Astrocyte of the hippocampus (primary cell): ENCODE data around the gene ACMSD.
"Not testable (repeated sequence)": the region's sequence is repeated elsewhere in the genome, so short reads cannot be mapped to it uniquely, and the experiment has no call there.

Experiments used
- DNase-seq: peaks from one replicate; pipeline ENCODE4 v3.0.0; 2011; ENCODE audit warnings: low read depth, low spot score

Gene ACMSD

DNA sequence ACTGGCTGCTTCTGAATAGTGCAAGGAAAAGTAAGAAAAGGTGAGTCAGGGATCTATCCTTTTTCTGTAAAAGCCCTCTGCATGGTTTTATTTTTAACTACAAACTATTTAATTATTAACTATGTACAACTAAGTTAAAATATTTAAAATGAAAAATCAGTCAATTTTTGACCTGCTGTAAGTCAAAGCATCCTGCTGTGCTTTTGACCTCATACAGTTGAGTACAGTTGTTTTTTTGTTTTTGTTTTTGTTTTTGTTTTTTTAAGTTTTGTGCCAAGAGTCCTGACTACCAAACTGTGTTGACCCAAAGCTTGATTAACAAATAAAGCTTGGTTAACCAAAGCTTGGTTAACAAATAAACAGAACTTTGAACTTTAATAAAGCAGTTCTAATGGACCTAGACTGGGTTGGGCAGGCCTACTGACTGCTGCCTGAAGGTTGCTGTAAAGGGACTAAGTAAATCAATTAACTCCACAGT, at the start of gene ACMSD:
ACMSD (plus strand) TSS at position 474 of the 478 bp plus-strand sequence. CDS start 67 bp downstream, outside the sequence.
- DNase-seq, result no peak

GRCh38 chr2:134790487-134790886, 47.9 kb upstream of the ACMSD start:
- no peak for DNase-seq

GRCh38 chr2:134791616-134792015, 46.8 kb upstream of the ACMSD start:
- DNase-seq, result peak; percentile 21

DNA sequence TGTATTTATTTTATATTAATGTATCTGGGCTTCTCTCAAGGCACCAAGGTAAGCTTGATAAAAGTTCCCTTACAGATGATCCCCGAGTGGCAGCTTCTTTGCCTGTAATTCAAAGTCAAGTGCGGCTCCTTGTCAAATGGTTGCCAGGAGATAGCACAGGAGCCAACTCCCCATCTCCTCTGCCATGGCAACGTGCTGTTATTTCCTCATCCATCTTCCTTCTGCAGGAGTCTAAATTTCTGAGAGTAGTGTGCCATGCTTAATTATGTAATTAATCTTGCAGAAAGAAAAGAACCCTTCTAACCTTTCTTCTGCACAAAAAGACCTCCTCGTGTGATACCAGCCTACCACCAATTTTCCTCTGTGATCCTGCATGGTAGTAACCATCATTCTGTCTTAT, 46.2 kb upstream of the ACMSD start:
- no peak for DNase-seq

- no peak for DNase-seq
Observed at GRCh38 chr2:134795765-134796164, 42.7 kb upstream of the ACMSD start.

- no peak for DNase-seq
Observed at GRCh38 chr2:134796373-134796772, 42.0 kb upstream of the ACMSD start.

- no peak for DNase-seq
Observed at GRCh38 chr2:134799936-134800335, 38.5 kb upstream of the ACMSD start.

- no peak for DNase-seq
Observed at GRCh38 chr2:134800341-134800740, 38.1 kb upstream of the ACMSD start.

GRCh38 chr2:134803609-134804405, 34.6 kb upstream of the ACMSD start:
- not testable (repeated sequence) for DNase-seq

- no peak for DNase-seq
Observed at GRCh38 chr2:134815741-134816140, 22.7 kb upstream of the ACMSD start.

DNA sequence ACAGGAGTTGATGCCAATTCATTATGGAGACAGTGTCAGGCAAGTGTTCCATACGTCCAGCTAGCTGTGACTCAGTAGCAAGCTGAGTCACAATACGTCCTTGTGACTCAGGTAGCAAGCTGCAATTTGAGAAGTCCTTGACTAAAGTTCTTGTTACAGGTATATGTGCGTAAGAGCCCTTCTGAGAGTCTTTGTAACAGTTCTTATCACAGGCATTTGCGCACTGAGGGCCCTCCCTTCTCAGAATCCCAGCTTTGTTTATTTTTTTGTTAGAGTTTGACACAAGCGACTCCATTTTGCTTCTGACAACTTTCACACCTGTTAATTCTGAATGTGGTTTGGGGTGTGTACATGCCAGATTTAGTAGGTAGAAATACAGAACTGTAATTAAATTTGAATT, 20.1 kb upstream of the ACMSD start:
- peak; percentile 28 for DNase-seq

DNA sequence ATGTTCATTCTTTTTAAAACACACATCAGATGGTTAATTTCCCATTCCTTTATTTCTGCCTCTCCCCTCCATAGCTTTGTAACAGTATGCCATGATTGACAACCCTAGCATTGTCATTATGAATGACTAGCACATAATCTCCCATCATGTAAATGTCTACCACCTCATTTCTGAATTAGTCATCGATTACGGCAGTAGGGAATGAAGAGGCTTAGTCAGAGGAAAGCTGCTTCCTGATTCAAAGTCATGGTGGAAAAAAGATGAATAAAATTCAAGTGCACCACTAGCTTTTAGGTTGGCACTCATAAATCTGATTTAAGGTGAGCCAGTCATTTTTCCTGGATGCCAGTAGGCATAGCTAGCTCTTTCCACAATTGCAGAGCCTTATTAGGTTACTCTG, 19.1 kb upstream of the ACMSD start:
- DNase-seq, result peak; percentile 71

DNA sequence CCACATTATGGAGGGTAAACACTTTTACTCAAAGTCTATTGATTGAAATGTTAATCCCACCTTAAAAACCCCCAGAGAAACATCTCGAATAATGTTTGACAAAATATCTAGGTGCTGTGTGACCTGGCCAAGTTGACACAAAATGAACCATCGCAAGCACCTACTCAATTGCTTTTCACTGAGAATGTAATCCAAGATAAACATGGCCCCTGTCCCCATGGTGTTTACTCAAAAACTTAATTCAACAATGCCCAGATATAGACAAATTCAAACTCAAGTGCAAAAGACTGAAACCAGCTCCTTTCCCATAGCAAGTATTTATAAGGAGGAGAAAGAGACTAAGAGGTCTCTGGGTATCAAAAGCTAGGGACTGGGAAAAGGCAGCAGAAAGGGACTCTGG, 15.0 kb upstream of the ACMSD start:
- DNase-seq, result no peak

DNA sequence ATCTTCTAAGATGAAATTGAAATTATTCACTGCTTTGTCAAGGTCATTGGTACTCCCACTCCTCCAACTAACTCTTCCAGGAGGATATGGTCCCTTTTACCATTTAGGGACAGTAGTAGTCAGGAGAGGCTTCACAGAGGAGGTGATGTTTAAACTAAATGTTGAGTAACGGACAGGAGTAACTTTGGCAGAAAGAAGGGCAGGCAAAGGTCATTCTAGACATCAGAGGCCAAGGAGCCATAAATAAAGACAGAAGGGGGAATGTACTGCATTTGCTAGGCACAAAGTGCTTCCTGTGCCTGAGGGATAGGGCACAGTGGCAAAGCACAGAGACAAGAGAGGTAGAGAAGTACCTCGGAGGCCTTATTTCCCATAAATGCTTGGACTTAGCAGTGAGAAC, 14.6 kb upstream of the ACMSD start:
- DNase-seq, result no peak

- not testable (repeated sequence) for DNase-seq
Observed at GRCh38 chr2:134825716-134826115, 12.7 kb upstream of the ACMSD start.

GRCh38 chr2:134835471-134835870, 2.9 kb upstream of the ACMSD start:
- no peak for DNase-seq

GRCh38 chr2:134836986-134837385, 1.4 kb upstream of the ACMSD start:
- peak; percentile 90 for DNase-seq

DNA sequence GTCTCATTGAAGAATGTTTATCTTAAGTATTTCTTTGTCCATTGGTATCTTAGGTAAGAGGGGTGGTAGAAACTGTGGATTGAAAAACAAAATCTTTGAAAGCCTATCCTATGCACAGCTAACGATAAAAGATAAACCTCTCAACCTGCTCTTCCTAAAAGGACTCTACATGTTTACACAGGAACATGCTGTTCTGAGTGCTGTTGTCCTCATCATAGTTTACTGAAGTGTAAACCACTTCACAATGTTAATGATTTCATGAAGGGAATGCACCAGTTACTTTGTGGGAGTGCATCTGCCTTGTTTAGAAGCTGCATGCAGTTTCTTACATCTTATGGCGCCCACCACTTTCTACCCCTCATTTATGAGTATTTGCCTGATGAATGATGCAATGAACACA, 1.2 kb downstream of the ACMSD start:
- no peak for DNase-seq

DNA sequence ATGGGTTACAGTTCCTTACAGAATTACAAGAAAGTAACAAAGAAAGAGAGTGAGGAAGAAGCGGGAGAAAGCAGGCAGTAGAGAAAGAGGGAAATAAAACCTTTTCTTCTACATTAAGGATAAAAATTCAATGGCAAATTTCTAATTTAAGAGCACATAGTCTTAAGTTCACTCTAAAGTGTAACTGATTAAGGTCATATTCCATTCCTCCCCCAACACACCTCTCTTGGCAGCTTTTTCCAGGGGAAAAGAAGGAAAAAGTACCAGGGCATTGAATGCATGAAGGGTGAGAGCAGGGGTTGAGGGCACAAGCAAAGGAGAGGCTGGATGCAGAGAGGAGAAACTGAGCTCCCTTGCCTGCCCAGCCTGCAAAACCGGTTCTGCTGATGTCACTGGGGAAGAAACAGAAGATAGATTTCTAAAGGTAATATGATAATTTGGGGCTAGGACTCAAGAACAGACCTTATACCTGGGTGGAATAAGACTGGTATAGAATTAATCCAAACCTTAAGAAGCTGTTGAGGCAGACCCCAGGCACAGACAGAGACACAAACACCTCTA, 4.6 kb downstream of the ACMSD start:
- DNase-seq, result no peak

- DNase-seq, result no peak
Observed at GRCh38 chr2:134843968-134844367, 5.6 kb downstream of the ACMSD start.

GRCh38 chr2:134845028-134845427, 6.6 kb downstream of the ACMSD start:
- no peak for DNase-seq

- DNase-seq, result peak; percentile 79
Observed at GRCh38 chr2:134845719-134846118, 7.3 kb downstream of the ACMSD start.

- DNase-seq, result no peak
Observed at GRCh38 chr2:134846213-134846612, 7.8 kb downstream of the ACMSD start.
